H1 (cell line): Measurements from ENCODE around the gene CSNK1G3. TPM values are rescaled to one million over a fixed set of nuclear protein-coding genes. Genes with fewer than 3 reads are reported as not detected.

Source experiments
- CTCF ChIA-PET: fragments of 300-600 bp; sonication (Branson Sonifier 250); formaldehyde crosslinking; loops from one replicate; lab custom pipeline; 2021; ENCODE audit not compliant: partially characterized antibody; lab: Charles Lee
- POLR2A ChIA-PET: fragments of 300-600 bp; sonication (Branson Sonifier 250); formaldehyde crosslinking; loops from one replicate; lab custom pipeline; 2021; ENCODE audit warnings: inconsistent platforms; ENCODE audit not compliant: partially characterized antibody; lab: Charles Lee
- DNase-seq, 2 experiments: peaks; one replicate each; pipeline versions ENCODE4 v3.0.0 to v3.0.0-alpha.2; 2010 to 2022; ENCODE audit warnings: low spot score in 2 of 2, low read depth in 1 of 2, mixed read lengths in 1 of 2
- FAIRE-seq: peaks from 2 replicates; lab custom pipeline; 2011; peaks lifted over from hg19 to GRCh38; lab: Jason Lieb, UNC
- H2AFZ ChIP-seq: 2 replicates; pipeline ENCODE4 v1.8.1; 2012; ENCODE audit warnings: low read length, inconsistent platforms
- H2AK5ac ChIP-seq: 2 replicates; pipeline ENCODE4 v1.6.1; 2013; ENCODE audit warnings: low read depth, low read length
- H2BK120ac ChIP-seq: replicated peaks from 2 replicates; pipeline ENCODE3; 2013; ENCODE audit warnings: low read depth, low read length, inconsistent platforms
- H2BK12ac ChIP-seq: 2 replicates; pipeline ENCODE4 v1.6.1; 2013; ENCODE audit warnings: low read depth, low read length
- H2BK15ac ChIP-seq: 2 replicates; pipeline ENCODE4 v1.6.1; 2013; ENCODE audit warnings: low read length
- H2BK20ac ChIP-seq: 2 replicates; pipeline ENCODE4 v1.6.1; 2013; ENCODE audit warnings: low read length
- H2BK5ac ChIP-seq: 2 replicates; pipeline ENCODE4 v1.6.1; 2013; ENCODE audit warnings: low read depth, low read length
- H3K14ac ChIP-seq: 2 replicates; pipeline ENCODE4 v1.6.1; 2013; ENCODE audit warnings: inconsistent platforms; ENCODE audit not compliant: insufficient read length
- H3K18ac ChIP-seq: 2 replicates; pipeline ENCODE4 v1.6.1; 2013; ENCODE audit warnings: low read length; ENCODE audit errors: extremely low read depth
- H3K23ac ChIP-seq: 2 replicates; pipeline ENCODE4 v1.6.1; 2013; ENCODE audit warnings: inconsistent platforms; ENCODE audit not compliant: insufficient read length
- H3K23me2 ChIP-seq: 2 replicates; pipeline ENCODE4 v1.6.1; 2013; ENCODE audit warnings: low read depth, low read length
- H3K27ac ChIP-seq: 2 replicates; pipeline ENCODE4 v1.6.1; 2011; ENCODE audit warnings: low read depth, low read length, inconsistent platforms
- H3K27me3 ChIP-seq, 4 experiments: replicated peaks in 1 of 4; 1 replicate in 1 of 4; 2 replicates in 3 of 4; pipeline versions ENCODE4 v1.6.1 to v1.8.1; 2011 to 2013; ENCODE audit warnings: low read length in 3 of 4, mild to moderate bottlenecking in 3 of 4, inconsistent platforms in 2 of 4, mixed read lengths in 2 of 4, moderate library complexity in 1 of 4; ENCODE audit not compliant: control insufficient read depth in 3 of 4, insufficient read depth in 3 of 4; ENCODE audit errors: extremely low read depth in 1 of 4
- H3K36me3 ChIP-seq, 4 experiments: 2 replicates each; pipeline versions ENCODE4 v1.6.1 to v1.8.1; 2011 to 2013; ENCODE audit warnings: mild to moderate bottlenecking in 4 of 4, low read length in 3 of 4, moderate library complexity in 2 of 4, control low read depth in 1 of 4, inconsistent platforms in 1 of 4; ENCODE audit not compliant: insufficient read depth in 4 of 4, control insufficient read depth in 2 of 4
- H3K4ac ChIP-seq: replicated peaks from 2 replicates; pipeline ENCODE3; 2013; ENCODE audit warnings: low read length, low read depth, mixed read lengths, inconsistent platforms; ENCODE audit not compliant: insufficient read length
- H3K4me1 ChIP-seq, 4 experiments: replicated peaks in 1 of 4; 1 replicate in 1 of 4; 2 replicates in 3 of 4; pipeline versions ENCODE4 v1.6.1 to v1.8.1; 2011 to 2013; ENCODE audit warnings: low read length in 3 of 4, inconsistent platforms in 2 of 4, mixed read lengths in 1 of 4; ENCODE audit not compliant: insufficient read depth in 4 of 4, control insufficient read depth in 3 of 4
- H3K4me2 ChIP-seq, 2 experiments: 2 replicates each; pipeline versions ENCODE4 v1.6.1 to v1.8.1; 2011 to 2013; ENCODE audit warnings: low read depth in 2 of 2, low read length in 2 of 2, control low read depth in 1 of 2, inconsistent platforms in 1 of 2, mild to moderate bottlenecking in 1 of 2; ENCODE audit not compliant: insufficient read depth in 1 of 2
- H3K4me3 ChIP-seq, 4 experiments: fragments of 200-600, 300-600 bp in 1 of 4; sonication (generic), shearing (Covaris generic), sonication (Bioruptor Twin) in 1 of 4; 2 replicates each; pipeline versions ENCODE4 v1.5.1 to v1.8.1; 2011 to 2016; ENCODE audit warnings: low read length in 4 of 4, low read depth in 3 of 4, control low read depth in 2 of 4, inconsistent platforms in 2 of 4, mild to moderate bottlenecking in 2 of 4, mixed read lengths in 1 of 4, moderate library complexity in 1 of 4; ENCODE audit not compliant: insufficient read depth in 2 of 4; ENCODE audit errors: extremely low read depth in 1 of 4
- H3K56ac ChIP-seq: replicated peaks from 2 replicates; pipeline ENCODE3; 2013; ENCODE audit warnings: low read depth, mild to moderate bottlenecking, mixed read lengths, low read length, inconsistent platforms; ENCODE audit not compliant: insufficient read length
- H3K79me1 ChIP-seq: 2 replicates; pipeline ENCODE4 v1.6.1; 2013; ENCODE audit warnings: low read depth, low read length, control low read depth
- H3K79me2 ChIP-seq, 2 experiments: 2 replicates each; pipeline versions ENCODE4 v1.6.1 to v1.8.1; 2012 to 2013; ENCODE audit warnings: low read length in 2 of 2, mild to moderate bottlenecking in 2 of 2, inconsistent platforms in 1 of 2; ENCODE audit not compliant: insufficient read depth in 2 of 2, control insufficient read depth in 1 of 2
- H3K9ac ChIP-seq, 4 experiments: replicated peaks in 1 of 4; 1 replicate in 1 of 4; 2 replicates in 3 of 4; pipeline versions ENCODE4 v1.6.1 to v1.8.1; 2011 to 2013; ENCODE audit warnings: low read depth in 3 of 4, low read length in 3 of 4, control low read depth in 2 of 4, mild to moderate bottlenecking in 2 of 4, moderate library complexity in 2 of 4, inconsistent platforms in 1 of 4; ENCODE audit errors: extremely low read depth in 1 of 4
- H3K9me3 ChIP-seq, 2 experiments: 2 replicates each; pipeline versions ENCODE4 v1.6.1 to v1.8.1; 2012 to 2013; ENCODE audit warnings: mild to moderate bottlenecking in 2 of 2, moderate library complexity in 2 of 2, control low read depth in 1 of 2, inconsistent platforms in 1 of 2, low read depth in 1 of 2, low read length in 1 of 2, mixed read lengths in 1 of 2; ENCODE audit not compliant: insufficient read depth in 2 of 2
- H4K20me1 ChIP-seq, 2 experiments: replicated peaks in 1 of 2; 2 replicates each; pipeline versions ENCODE3 to v1.8.1; 2011 to 2013; ENCODE audit warnings: inconsistent platforms in 2 of 2, low read length in 2 of 2, mild to moderate bottlenecking in 1 of 2; ENCODE audit not compliant: insufficient read depth in 2 of 2, control insufficient read depth in 1 of 2
- H4K5ac ChIP-seq: 2 replicates; pipeline ENCODE4 v1.6.1; 2013; ENCODE audit warnings: low read length, low read depth, mixed read lengths, inconsistent platforms; ENCODE audit not compliant: insufficient read length
- H4K8ac ChIP-seq: 2 replicates; pipeline ENCODE4 v1.8.0; 2013; ENCODE audit warnings: mild to moderate bottlenecking, moderate library complexity, low read length, inconsistent platforms; ENCODE audit not compliant: insufficient read depth; ENCODE audit errors: extremely low read depth
- H4K91ac ChIP-seq: replicated peaks from 2 replicates; pipeline ENCODE3; 2013; ENCODE audit warnings: low read length, mixed read lengths, inconsistent platforms; ENCODE audit not compliant: insufficient read length
- BRCA1 ChIP-seq: IDR thresholded peaks from 2 replicates; pipeline ENCODE4 v1.6.1; 2012; ENCODE audit warnings: low read depth, low read length, improper control_type of control experiment
- CBX8 ChIP-seq: fragments of 300-800, 300-1000 bp; sonication (generic); IDR thresholded peaks from 2 replicates; pipeline ENCODE4 v1.7.1; 2016; ENCODE audit warnings: low read depth, low read length, borderline replicate concordance
- CTCF ChIP-seq, 3 experiments: IDR thresholded peaks; 1 replicate in 2 of 3; 2 replicates in 1 of 3; pipeline versions ENCODE4 v1.5.1 to v1.6.1; 2011; ENCODE audit warnings: low read length in 3 of 3, mild to moderate bottlenecking in 3 of 3, inconsistent platforms in 2 of 3, low read depth in 1 of 3, moderate library complexity in 1 of 3; ENCODE audit not compliant: insufficient read depth in 1 of 3; ENCODE audit errors: control extremely low read depth in 1 of 3
- EGR1 ChIP-seq: IDR thresholded peaks from 2 replicates; pipeline ENCODE4 v1.6.1; 2011; ENCODE audit warnings: low read depth, low read length, borderline replicate concordance
- HDAC2 ChIP-seq, 2 experiments: fragments of 300-600 bp in 1 of 2; sonication (generic) in 1 of 2; IDR thresholded peaks; 2 replicates each; pipeline ENCODE4 v1.6.1; 2011 to 2012; ENCODE audit warnings: low read depth in 2 of 2, low read length in 2 of 2, mild to moderate bottlenecking in 2 of 2, moderate library complexity in 2 of 2, borderline replicate concordance in 1 of 2, inconsistent platforms in 1 of 2
- HDAC6 ChIP-seq: IDR thresholded peaks from one replicate; pipeline ENCODE4 v1.7.1; 2012; ENCODE audit warnings: low read depth, mild to moderate bottlenecking, inconsistent platforms, low read length, moderate library complexity
- JUN ChIP-seq: IDR thresholded peaks from 2 replicates; pipeline ENCODE4 v1.6.1; 2011; ENCODE audit warnings: low read depth, mild to moderate bottlenecking, improper control_type of control experiment, low read length
- KDM1A ChIP-seq: fragments of 200-600, 300-600 bp; sonication (generic); IDR thresholded peaks from 2 replicates; pipeline ENCODE4 v1.7.1; 2016; ENCODE audit warnings: mild to moderate bottlenecking, low read length, borderline replicate concordance
- RFX5 ChIP-seq: IDR thresholded peaks from 2 replicates; pipeline ENCODE4 v1.6.1; 2011; ENCODE audit warnings: low read depth, low read length, improper control_type of control experiment, borderline replicate concordance
- RXRA ChIP-seq: IDR thresholded peaks from 2 replicates; pipeline ENCODE4 v1.6.1; 2011; ENCODE audit warnings: low read depth, mild to moderate bottlenecking, low read length, moderate library complexity; ENCODE audit not compliant: insufficient read depth
- TBP ChIP-seq: IDR thresholded peaks from 2 replicates; pipeline ENCODE4 v1.6.1; 2011; ENCODE audit warnings: low read depth, low read length, improper control_type of control experiment
- TCF12 ChIP-seq: IDR thresholded peaks from 2 replicates; pipeline ENCODE4 v1.6.1; 2011; ENCODE audit warnings: low read depth, mild to moderate bottlenecking, low read length
- polyA plus RNA-seq, 7 experiments: library from polyadenylated mRNA; depleted of rRNA in 3 of 7; stranded (reverse) in 5 of 7; unstranded in 2 of 7; fragments of >200 nt in 5 of 7; fragments of 200-250 nt in 2 of 7; gene quantifications; 1 replicate in 5 of 7; 2 replicates in 1 of 7; 4 replicates in 1 of 7; pipeline versions ENCODE4 v1.2.1 to v1.2.3, GENCODE V29; 2011 to 2013; ENCODE audit warnings: missing spikeins in 2 of 7, mixed read lengths in 2 of 7
- total RNA-seq: library from RNA; stranded (reverse); fragmentation: NEBNext Ultra II Directional; extraction: Animal tissue kit (Norgen Biotek cat#: 25700); gene quantifications from 2 replicates; pipeline ENCODE4 v1.2.1, GENCODE V29; 2021

The CSNK1G3 gene
- total and polyA plus RNA-seq, 2 of the 8 experiments (the other 6 are each of a cell fraction or from before 2014, with no cell fraction given) = 10.6 to 58.9 TPM

GRCh38 chr5:123483446-123484077, 28.4 kb upstream of the CSNK1G3 start:
- ChIA-PET CTCF (interaction anchor here (0.8 kb wide), 1 partner anchor 17 kb away, joined by 3 read pairs; no protein-coding TSS in a partner anchor), POLR2A (interaction anchor here (1.6 kb wide), 1 partner anchor 29 kb away, joined by 3 read pairs; the partner anchor contains the start of gene CSNK1G3)
- no peaks in the 10 kb centered on the region for H3K36me3 ChIP-seq
- H2AK5ac ChIP-seq = no peak overlapping the region
- no peak overlapping the region for H3K4me3 ChIP-seq
- no peak overlapping the region for H3K4me2 ChIP-seq
- H4K5ac ChIP-seq = no peak overlapping the region
- no peak overlapping the region for H3K14ac ChIP-seq
- no peak overlapping the region for H3K56ac ChIP-seq
- no peak overlapping the region for H2AFZ ChIP-seq
- H3K23me2 ChIP-seq = no peaks in the 10 kb centered on the region
- H3K79me1 ChIP-seq = no peaks in the 10 kb centered on the region
- H3K27ac ChIP-seq = no peak overlapping the region
- H4K20me1 ChIP-seq = no peaks in the 10 kb centered on the region
- no peak overlapping the region for H2BK120ac ChIP-seq
- H3K4ac ChIP-seq = no peak overlapping the region
- no peak overlapping the region for H3K23ac ChIP-seq
- no peaks in the 10 kb centered on the region for H3K9me3 ChIP-seq
- FAIRE-seq = no peak
- no peak overlapping the region for H4K91ac ChIP-seq
- no peaks in the 10 kb centered on the region for H3K27me3 ChIP-seq
- H3K79me2 ChIP-seq = no peaks in the 10 kb centered on the region
- no peak overlapping the region for H3K9ac ChIP-seq
- no peak for DNase-seq
- no peak overlapping the region for H2BK20ac ChIP-seq
- no peak overlapping the region for H2BK15ac ChIP-seq
- no peak overlapping the region for H2BK12ac ChIP-seq
- H2BK5ac ChIP-seq = no peak overlapping the region
- H4K8ac ChIP-seq = no peak overlapping the region
- H3K18ac ChIP-seq = no peak overlapping the region
- no peaks in the 10 kb centered on the region for H3K4me1 ChIP-seq
- TF ChIP-seq TCF12 (no peak), HDAC2 (IDR thresholded peaks at IDR 0.05; ENCODE audit: borderline replicate concordance in 1 of 2, low read depth in 2 of 2, low read length in 2 of 2) (no peak), RFX5 (no peak), HDAC6 (no peak), TBP (no peak), JUN (no peak), BRCA1 (no peak), CTCF (IDR thresholded peaks at IDR 0.05; ENCODE audit: control extremely low read depth in 1 of 3, insufficient read depth in 1 of 3, low read depth in 1 of 3, low read length in 3 of 3) (no peak), RXRA (no peak), CBX8 (no peak), KDM1A (no peak), EGR1 (no peak)
